SK-N-SH (cell line): Measurements from ENCODE around the gene STK32A. TPM values are rescaled to one million over a fixed set of nuclear protein-coding genes. Genes with fewer than 3 reads are reported as not detected.

ENCODE experiments used
- CTCF ChIA-PET: fragments of 300-600, 350-600 bp; formaldehyde crosslinking; extraction: SDS; loops from one replicate; lab custom pipeline; 2021; lab: Yijun Ruan, JAX
- POLR2A ChIA-PET: fragments of 350-600 bp; sonication (Branson Sonifier 250); formaldehyde crosslinking; extraction: SDS; loops from one replicate; lab custom pipeline; 2020; ENCODE audit warnings: antibody characterized with exemption, inconsistent platforms; lab: Yijun Ruan, JAX
- DNase-seq: peaks from one replicate; pipeline ENCODE4 v3.0.0; 2012
- H2AFZ ChIP-seq: fragments of 200-600 bp; sonication (generic); 2 replicates; pipeline ENCODE4 v1.8.1; 2016; ENCODE audit warnings: antibody characterized with exemption, mild to moderate bottlenecking, low read depth
- H3F3A ChIP-seq: fragments of 200-600 bp; sonication (generic); replicated peaks from 2 replicates; pipeline ENCODE3; 2016; ENCODE audit warnings: antibody characterized with exemption, mild to moderate bottlenecking; ENCODE audit not compliant: insufficient read depth
- H3K27ac ChIP-seq, 2 experiments: fragments of 200-500 bp in 1 of 2; fragments of 200-600 bp in 1 of 2; sonication (Bioruptor generic) in 1 of 2; sonication (generic), shearing (Covaris generic) in 1 of 2; 2 replicates each; pipeline versions ENCODE4 v1.5.1 to v1.6.1; 2014 to 2016; ENCODE audit warnings: low read depth in 2 of 2, inconsistent platforms in 1 of 2, low read length in 1 of 2, mild to moderate bottlenecking in 1 of 2, mixed read lengths in 1 of 2
- H3K27me3 ChIP-seq: fragments of 200-600 bp; sonication (generic), shearing (Covaris generic); 2 replicates; pipeline ENCODE4 v1.6.1; 2016; ENCODE audit warnings: mixed run types; ENCODE audit not compliant: insufficient read depth
- H3K36me3 ChIP-seq, 2 experiments: fragments of 200-500 bp in 1 of 2; fragments of 200-600 bp in 1 of 2; sonication (Bioruptor generic) in 1 of 2; sonication (generic) in 1 of 2; replicated peaks in 1 of 2; 2 replicates each; pipeline versions ENCODE3 to v1.5.1; 2014 to 2016; ENCODE audit warnings: low read length in 1 of 2, mild to moderate bottlenecking in 1 of 2; ENCODE audit not compliant: insufficient read depth in 2 of 2, control insufficient read depth in 1 of 2
- H3K4me1 ChIP-seq, 2 experiments: fragments of 200-500 bp in 1 of 2; fragments of 200-600 bp in 1 of 2; sonication (Bioruptor generic) in 1 of 2; sonication (generic), shearing (Covaris generic) in 1 of 2; 2 replicates each; pipeline versions ENCODE4 v1.5.1 to v1.6.1; 2014 to 2016; ENCODE audit warnings: low read depth in 1 of 2, low read length in 1 of 2, mixed run types in 1 of 2; ENCODE audit not compliant: insufficient read depth in 2 of 2, control insufficient read depth in 1 of 2
- H3K4me2 ChIP-seq: fragments of 200-600 bp; sonication (generic), shearing (Covaris generic); 2 replicates; pipeline ENCODE4 v1.6.1; 2017; ENCODE audit warnings: mixed run types
- H3K4me3 ChIP-seq, 2 experiments: fragments of 200-500 bp in 1 of 2; fragments of 200-600 bp in 1 of 2; sonication (Bioruptor generic) in 1 of 2; sonication (generic), shearing (Covaris generic) in 1 of 2; 2 replicates each; pipeline versions ENCODE4 v1.5.1 to v1.8.1; 2014 to 2016; ENCODE audit warnings: low read depth in 2 of 2, inconsistent platforms in 1 of 2, low read length in 1 of 2, mild to moderate bottlenecking in 1 of 2, mixed read lengths in 1 of 2, moderate library complexity in 1 of 2
- H3K79me2 ChIP-seq: fragments of 200-600 bp; sonication (generic); 2 replicates; pipeline ENCODE4 v1.8.1; 2017; ENCODE audit warnings: mild to moderate bottlenecking; ENCODE audit not compliant: insufficient read depth
- H3K9ac ChIP-seq: fragments of 200-600 bp; sonication (generic); 2 replicates; pipeline ENCODE4 v1.6.1; 2017; ENCODE audit warnings: mixed run types
- H3K9me2 ChIP-seq: fragments of 200-600 bp; sonication (generic); 2 replicates; pipeline ENCODE4 v1.6.1; 2017; ENCODE audit warnings: mixed run types
- H3K9me3 ChIP-seq: fragments of 200-600 bp; sonication (generic); 2 replicates; pipeline ENCODE4 v1.6.1; 2017; ENCODE audit warnings: mixed run types, mild to moderate bottlenecking, moderate library complexity
- H4K20me1 ChIP-seq: fragments of 200-600 bp; sonication (generic); 2 replicates; pipeline ENCODE4 v1.6.1; 2017; ENCODE audit warnings: mild to moderate bottlenecking, mixed run types; ENCODE audit not compliant: insufficient read depth
- CTCF ChIP-seq: fragments of 200-600 bp; sonication (generic); IDR thresholded peaks from 2 replicates; pipeline ENCODE4 v1.6.1; 2017; ENCODE audit warnings: antibody characterized with exemption, mild to moderate bottlenecking, moderate library complexity
- EP300 ChIP-seq, 2 experiments: IDR thresholded peaks; 2 replicates each; pipeline versions ENCODE4 v1.4.0 to v1.6.1; 2012; ENCODE audit warnings: borderline replicate concordance in 1 of 2, low read depth in 1 of 2, low read length in 1 of 2
- FOXM1 ChIP-seq: IDR thresholded peaks from 2 replicates; pipeline ENCODE4 v1.4.0; 2012; ENCODE audit warnings: low read depth, mild to moderate bottlenecking
- GATA2 ChIP-seq: sonication (generic); formaldehyde crosslinking; IDR thresholded peaks from 2 replicates; pipeline ENCODE4 v1.5.0; 2020; ENCODE audit warnings: mild to moderate bottlenecking, missing genetic modification reagents
- JUND ChIP-seq: IDR thresholded peaks from 2 replicates; pipeline ENCODE4 v1.4.0; 2012
- MAX ChIP-seq: IDR thresholded peaks from 2 replicates; pipeline ENCODE4 v1.4.0; 2012; ENCODE audit warnings: low read depth
- MEF2A ChIP-seq: IDR thresholded peaks from 2 replicates; pipeline ENCODE4 v1.4.0; 2012; ENCODE audit warnings: low read depth, borderline replicate concordance
- MXI1 ChIP-seq: IDR thresholded peaks from 2 replicates; pipeline ENCODE4 v1.6.1; 2012; ENCODE audit warnings: mild to moderate bottlenecking, low read depth, low read length, improper control_type of control experiment
- NRF1 ChIP-seq: IDR thresholded peaks from 2 replicates; pipeline ENCODE4 v1.6.1; 2012; ENCODE audit warnings: low read depth, mild to moderate bottlenecking, low read length
- POLR2AphosphoS5 ChIP-seq: IDR thresholded peaks from 2 replicates; pipeline ENCODE4 v1.6.1; 2012; ENCODE audit warnings: low read depth, low read length
- RAD21 ChIP-seq: IDR thresholded peaks from 2 replicates; pipeline ENCODE4 v1.6.1; 2012; ENCODE audit warnings: mild to moderate bottlenecking, low read length
- SIN3A ChIP-seq: IDR thresholded peaks from 2 replicates; pipeline ENCODE4 v1.6.1; 2012; ENCODE audit warnings: low read depth, mild to moderate bottlenecking, low read length, moderate library complexity, borderline replicate concordance
- SMC3 ChIP-seq: IDR thresholded peaks from 2 replicates; pipeline ENCODE4 v1.6.1; 2012; ENCODE audit warnings: low read depth, low read length, improper control_type of control experiment
- TEAD4 ChIP-seq: IDR thresholded peaks from 2 replicates; pipeline ENCODE4 v1.4.0; 2012; ENCODE audit warnings: mild to moderate bottlenecking, borderline replicate concordance; ENCODE audit not compliant: insufficient read depth
- USF1 ChIP-seq: IDR thresholded peaks from 2 replicates; pipeline ENCODE4 v1.4.0; 2012; ENCODE audit warnings: low read depth, borderline replicate concordance
- WGBS: methylation state at CpG from one replicate; pipeline ENCODE4 v1.1.6; 2017; ENCODE audit warnings: low lambda C conversion rate; 5-methylcytosine and 5-hydroxymethylcytosine counted together
- polyA plus RNA-seq, 3 experiments: library from polyadenylated mRNA; depleted of rRNA; stranded (reverse); fragments of >200 nt; gene quantifications; 2 replicates each; pipeline ENCODE4 v1.2.3, GENCODE V29; 2012
- TF ChIP-seq, protein P1 (sequence below): IDR thresholded peaks from 2 replicates; pipeline ENCODE4 v1.6.1; 2012; ENCODE audit warnings: mild to moderate bottlenecking, low read depth, low read length, moderate library complexity
- TF ChIP-seq, protein P2 (sequence below): IDR thresholded peaks from 2 replicates; pipeline ENCODE4; 2012

STK32A gene
- polyA plus RNA-seq, 1 of the 3 experiments (the other 2 are of a cell fraction), result 0.20 TPM

- H2AFZ ChIP-seq, result no peak overlapping the region
- peak overlapping the region in 1 of 2 experiments; percentile 77; a peak in 1 of 4 replicates for H3K27ac ChIP-seq
- H3K79me2 ChIP-seq, result no peaks in the 10 kb centered on the region
- TF ChIP-seq CTCF, result no peak
- no peak for TF ChIP-seq MXI1
- no peak for TF ChIP-seq MAX
- TF ChIP-seq EP300 (IDR thresholded peaks at IDR 0.05; ENCODE audit: borderline replicate concordance in 1 of 2, low read depth in 1 of 2, low read length in 1 of 2), result no peak
- no peak for TF ChIP-seq RAD21
- TF ChIP-seq, protein P1, sequence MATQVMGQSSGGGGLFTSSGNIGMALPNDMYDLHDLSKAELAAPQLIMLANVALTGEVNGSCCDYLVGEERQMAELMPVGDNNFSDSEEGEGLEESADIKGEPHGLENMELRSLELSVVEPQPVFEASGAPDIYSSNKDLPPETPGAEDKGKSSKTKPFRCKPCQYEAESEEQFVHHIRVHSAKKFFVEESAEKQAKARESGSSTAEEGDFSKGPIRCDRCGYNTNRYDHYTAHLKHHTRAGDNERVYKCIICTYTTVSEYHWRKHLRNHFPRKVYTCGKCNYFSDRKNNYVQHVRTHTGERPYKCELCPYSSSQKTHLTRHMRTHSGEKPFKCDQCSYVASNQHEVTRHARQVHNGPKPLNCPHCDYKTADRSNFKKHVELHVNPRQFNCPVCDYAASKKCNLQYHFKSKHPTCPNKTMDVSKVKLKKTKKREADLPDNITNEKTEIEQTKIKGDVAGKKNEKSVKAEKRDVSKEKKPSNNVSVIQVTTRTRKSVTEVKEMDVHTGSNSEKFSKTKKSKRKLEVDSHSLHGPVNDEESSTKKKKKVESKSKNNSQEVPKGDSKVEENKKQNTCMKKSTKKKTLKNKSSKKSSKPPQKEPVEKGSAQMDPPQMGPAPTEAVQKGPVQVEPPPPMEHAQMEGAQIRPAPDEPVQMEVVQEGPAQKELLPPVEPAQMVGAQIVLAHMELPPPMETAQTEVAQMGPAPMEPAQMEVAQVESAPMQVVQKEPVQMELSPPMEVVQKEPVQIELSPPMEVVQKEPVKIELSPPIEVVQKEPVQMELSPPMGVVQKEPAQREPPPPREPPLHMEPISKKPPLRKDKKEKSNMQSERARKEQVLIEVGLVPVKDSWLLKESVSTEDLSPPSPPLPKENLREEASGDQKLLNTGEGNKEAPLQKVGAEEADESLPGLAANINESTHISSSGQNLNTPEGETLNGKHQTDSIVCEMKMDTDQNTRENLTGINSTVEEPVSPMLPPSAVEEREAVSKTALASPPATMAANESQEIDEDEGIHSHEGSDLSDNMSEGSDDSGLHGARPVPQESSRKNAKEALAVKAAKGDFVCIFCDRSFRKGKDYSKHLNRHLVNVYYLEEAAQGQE, result no peak
- TF ChIP-seq SIN3A, result no peak
- TF ChIP-seq GATA2, result no peak
- no peak for TF ChIP-seq MEF2A
- TF ChIP-seq FOXM1, result no peak
- TF ChIP-seq USF1, result no peak
- no peak for TF ChIP-seq POLR2AphosphoS5
- TF ChIP-seq SMC3, result no peak
- TF ChIP-seq NRF1, result no peak
- TF ChIP-seq JUND, result no peak
- no peak for TF ChIP-seq TEAD4
- TF ChIP-seq, protein P2, sequence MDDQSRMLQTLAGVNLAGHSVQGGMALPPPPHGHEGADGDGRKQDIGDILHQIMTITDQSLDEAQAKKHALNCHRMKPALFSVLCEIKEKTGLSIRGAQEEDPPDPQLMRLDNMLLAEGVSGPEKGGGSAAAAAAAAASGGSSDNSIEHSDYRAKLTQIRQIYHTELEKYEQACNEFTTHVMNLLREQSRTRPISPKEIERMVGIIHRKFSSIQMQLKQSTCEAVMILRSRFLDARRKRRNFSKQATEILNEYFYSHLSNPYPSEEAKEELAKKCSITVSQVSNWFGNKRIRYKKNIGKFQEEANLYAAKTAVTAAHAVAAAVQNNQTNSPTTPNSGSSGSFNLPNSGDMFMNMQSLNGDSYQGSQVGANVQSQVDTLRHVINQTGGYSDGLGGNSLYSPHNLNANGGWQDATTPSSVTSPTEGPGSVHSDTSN, result no peak
- H3K9me3 ChIP-seq, result no peaks in the 10 kb centered on the region
- POLR2A ChIA-PET, result no interaction called here
- H3K4me2 ChIP-seq, result no peak overlapping the region
- H3K27me3 ChIP-seq, result no peaks in the 10 kb centered on the region
- H3K4me1 ChIP-seq, result peaks cover 0 to 25% of the 10 kb centered on the region in 2 experiments; a peak in 2 of 4 replicates
- H3F3A ChIP-seq, result peaks cover 3% of the 10 kb centered on the region
- WGBS, result 95% methylated on average over 2 of the region's 2 CpGs
- CTCF ChIA-PET, result interaction anchor here (2.2 to 4.3 kb wide), 2 partner anchors 20 to 166 kb away, joined by 7 to 21 read pairs; no protein-coding TSS in a partner anchor
- DNase-seq, result no peak
- H3K4me3 ChIP-seq, result no peak overlapping the region
- peaks cover 61 to 83% of the 10 kb centered on the region in 2 experiments for H3K36me3 ChIP-seq
- H3K9me2 ChIP-seq, result no peaks in the 10 kb centered on the region
- H4K20me1 ChIP-seq, result peaks cover 16% of the 10 kb centered on the region; the same call in 1 of the 2 replicates
- H3K9ac ChIP-seq, result no peak overlapping the region
Measured at GRCh38 chr5:147412561-147412960, 177.7 kb downstream of the STK32A start.
